GM10248 (cell line): ENCODE data around the gene FAM53A.
A peak's percentile ranks its signal among the peaks of the same experiment; 100 is the strongest.

Source experiments
- CTCF ChIA-PET: fragments of 300-600 bp; sonication (Branson Sonifier 250); formaldehyde crosslinking; extraction: SDS; loops from one replicate; lab custom pipeline; 2021; ENCODE audit warnings: antibody characterized with exemption; lab: Yijun Ruan, JAX
- POLR2A ChIA-PET: fragments of 350-650 bp; sonication (Branson Sonifier 250); formaldehyde crosslinking; extraction: SDS; loops from one replicate; lab custom pipeline; 2020; ENCODE audit warnings: antibody characterized with exemption; lab: Yijun Ruan, JAX
- DNase-seq: peaks from one replicate; pipeline ENCODE4 v3.0.0; 2012; ENCODE audit errors: extremely low spot score
- CTCF ChIP-seq: IDR thresholded peaks from 2 replicates; pipeline ENCODE4 v1.5.1; 2012; ENCODE audit warnings: mild to moderate bottlenecking, low read depth; ENCODE audit errors: extremely low read depth, missing control alignments, control extremely low read depth

The FAM53A gene

DNA sequence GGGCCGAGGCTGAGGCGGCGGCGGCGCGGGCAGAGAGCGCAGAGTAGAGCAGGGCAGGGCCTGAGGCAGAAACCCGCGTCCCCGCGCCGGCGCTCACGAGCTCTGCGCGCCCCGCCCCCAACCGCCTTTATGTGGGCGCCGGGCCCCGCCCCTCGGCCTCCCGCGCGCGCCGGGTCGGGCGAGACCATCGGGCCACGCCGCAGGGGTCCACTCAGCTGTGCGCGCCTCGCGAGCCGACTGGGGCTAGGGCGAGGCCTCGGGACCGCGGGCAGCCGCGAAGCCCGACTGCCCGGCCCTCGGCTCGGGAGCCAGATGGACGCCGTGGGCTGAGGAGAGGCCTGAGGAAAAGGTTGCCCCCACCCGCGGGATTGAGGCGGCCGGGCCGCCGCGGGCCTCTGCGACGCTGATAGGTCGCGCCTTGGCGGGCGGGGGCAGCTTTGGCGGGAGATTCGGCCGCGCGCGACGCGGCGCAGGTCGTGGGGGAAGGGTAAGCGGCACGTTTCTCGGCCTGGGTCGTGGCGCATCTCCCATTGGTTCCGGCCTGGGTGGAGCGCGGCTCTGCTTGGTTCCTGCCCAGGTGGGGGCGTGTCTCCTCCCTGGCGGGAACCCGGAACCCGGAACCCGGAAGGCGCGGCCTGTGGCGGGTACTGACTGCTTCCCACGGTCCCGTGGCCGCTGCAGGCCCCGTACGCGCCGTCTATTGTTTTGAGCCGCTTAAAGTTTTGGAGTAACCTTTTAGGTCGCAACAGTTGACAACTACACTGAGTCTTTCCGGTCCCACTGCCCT, 28.3 kb upstream of the FAM53A start, which contains the start of gene SLBP:
SLBP (minus strand) TSS at position 104 of the 787 bp plus-strand sequence. CDS start 131 bp downstream, outside the sequence.
- DNase-seq = peak; percentile 98
- TF ChIP-seq CTCF = no peak
- POLR2A ChIA-PET = interaction anchor here (0.5 to 1.4 kb wide), 7 partner anchors 9 to 333 kb away, joined by 3 to 9 read pairs (median 3); partner anchors contain the start of genes TACC3 and TMEM129
- CTCF ChIA-PET = interaction anchor here (1.4 to 9.6 kb wide), 4 partner anchors 11 to 33 kb away, joined by 3 to 149 read pairs (median 14); no protein-coding TSS in a partner anchor

- DNase-seq = no peak
- CTCF ChIA-PET = interaction anchor here (1.5 to 9.6 kb wide), 3 partner anchors 11 to 17 kb away, joined by 4 to 149 read pairs (median 25); no protein-coding TSS in a partner anchor
- TF ChIP-seq CTCF = no peak
- POLR2A ChIA-PET = interaction anchor here (0.7 to 1.4 kb wide), 4 partner anchors 9 to 18 kb away, joined by 3 to 9 read pairs (median 6); partner anchors contain the start of genes TACC3 and TMEM129
Measured at GRCh38 chr4:1711571-1712215, 27.6 kb upstream of the FAM53A start.

DNA sequence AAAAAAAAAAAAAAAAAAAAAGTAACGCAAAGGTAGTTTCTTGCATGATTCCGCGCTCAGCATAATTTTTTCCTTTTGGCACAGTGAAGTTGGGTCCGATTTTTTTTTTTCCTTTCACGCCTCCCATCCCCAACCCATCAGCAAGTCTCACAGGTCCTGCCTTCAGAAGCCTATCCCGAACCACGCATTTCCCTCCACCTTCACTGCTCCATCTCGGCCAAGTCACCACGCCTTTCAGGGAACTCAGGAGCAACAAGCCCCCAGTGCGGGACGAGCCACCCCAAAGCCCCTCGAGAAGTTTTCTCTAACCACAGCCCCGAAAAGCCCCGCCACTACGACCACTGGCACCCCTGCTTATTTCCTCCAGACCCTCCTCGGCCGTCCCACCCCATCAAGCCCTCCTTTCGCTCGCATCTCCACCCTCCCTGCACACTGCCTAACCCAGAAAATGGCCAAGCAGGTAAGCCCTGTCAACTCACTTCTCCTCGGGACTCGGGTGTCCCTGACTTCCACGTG, 27.0 kb upstream of the FAM53A start:
- ChIA-PET POLR2A (interaction anchor here (1.4 kb wide), 1 partner anchor 11 kb away, joined by 6 read pairs; no protein-coding TSS in a partner anchor), CTCF (interaction anchor here (3.8 to 9.6 kb wide), 2 partner anchors 15 to 17 kb away, joined by 25 to 149 read pairs; no protein-coding TSS in a partner anchor)
- TF ChIP-seq CTCF = no peak
- DNase-seq = no peak

DNA sequence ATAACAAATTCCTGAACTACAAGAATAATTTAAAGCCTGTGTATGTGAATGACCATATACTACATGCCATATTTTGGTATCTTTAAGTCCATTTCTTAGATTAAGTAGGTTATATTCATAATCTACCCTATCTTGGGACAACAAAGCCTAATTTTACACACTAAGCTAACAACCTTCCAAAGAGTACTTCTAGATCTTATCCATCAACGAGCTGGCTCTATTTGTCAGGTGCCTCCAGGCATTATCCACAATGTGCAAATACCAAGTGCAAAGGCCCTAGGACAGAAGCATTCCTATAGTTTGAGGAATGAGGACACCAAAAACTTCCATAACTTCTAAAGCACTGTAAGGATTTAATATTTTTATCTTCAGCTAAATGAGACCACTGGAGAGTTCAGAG, 24.5 kb upstream of the FAM53A start:
- ChIA-PET POLR2A (interaction anchor here (0.7 to 1.1 kb wide), 3 partner anchors 12 to 462 kb away, joined by 3 to 5 read pairs (median 3); partner anchors contain the start of gene TMEM129), CTCF (interaction anchor here (0.9 to 9.6 kb wide), 6 partner anchors 8 to 21 kb away, joined by 3 to 149 read pairs (median 4); no protein-coding TSS in a partner anchor)
- no peak for DNase-seq
- no peak for TF ChIP-seq CTCF

DNA sequence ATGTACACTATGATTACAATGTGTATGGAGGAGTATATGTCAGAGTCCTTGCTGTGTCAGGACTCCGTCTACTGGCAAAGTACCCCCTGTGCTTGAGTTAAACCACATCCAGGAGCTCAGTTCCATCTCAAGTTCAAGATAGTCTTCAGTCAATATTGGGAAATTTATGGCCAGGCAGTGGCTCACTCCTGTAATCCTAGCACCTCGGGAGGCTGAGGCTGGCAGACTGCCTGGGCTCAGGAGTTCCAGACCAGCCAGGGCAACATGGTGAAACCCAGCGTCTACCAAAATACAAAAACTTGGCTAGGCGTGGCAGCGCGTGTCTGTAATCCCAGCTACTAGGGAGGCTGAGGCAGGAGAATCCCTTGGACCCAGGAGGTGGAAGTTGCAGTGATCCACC, 22.2 kb upstream of the FAM53A start:
- ChIA-PET CTCF (interaction anchor here (1.0 to 9.6 kb wide), 3 partner anchors 12 to 20 kb away, joined by 3 to 149 read pairs (median 4); partner anchors contain the start of genes TACC3 and TMEM129), POLR2A (no interaction called here)
- no peak for TF ChIP-seq CTCF
- no peak for DNase-seq

- ChIA-PET CTCF (interaction anchor here (1.0 to 9.6 kb wide), 3 partner anchors 11 to 21 kb away, joined by 3 to 149 read pairs (median 4); partner anchors contain the start of genes TACC3 and TMEM129), POLR2A (no interaction called here)
- DNase-seq = no peak
- no peak for TF ChIP-seq CTCF
Measured at GRCh38 chr4:1705732-1706131, 21.6 kb upstream of the FAM53A start.
